GM18868 (cell line): Measurements from ENCODE around the gene KRTAP11-1.
A peak's percentile ranks its signal among the peaks of the same experiment; 100 is the strongest.

Source experiments
- ATAC-seq: cut with Tn5 transposase; IDR thresholded peaks from one replicate; pipeline ENCODE4 v1.9.1; 2021; ENCODE audit warnings: mild to moderate bottlenecking, moderate library complexity; ENCODE audit not compliant: unreplicated experiment

KRTAP11-1 gene

GRCh38 chr21:30881480-30881879, at the start of gene KRTAP11-1:
Gene KRTAP11-1, minus strand, starts transcription at chr21:30881580. Its CDS starts 56 bp downstream, at chr21:30881524.
- ATAC-seq, result no peak

GRCh38 chr21:30924146-30924700, 42.8 kb upstream of the KRTAP11-1 start:
- ATAC-seq, result no peak

GRCh38 chr21:30921129-30921528, 39.7 kb upstream of the KRTAP11-1 start:
- no peak for ATAC-seq

GRCh38 chr21:30917557-30917956, 36.2 kb upstream of the KRTAP11-1 start:
- ATAC-seq, result no peak

- ATAC-seq, result no peak
Observed at GRCh38 chr21:30900881-30901280, 19.5 kb upstream of the KRTAP11-1 start.

GRCh38 chr21:30882866-30883597, 1.7 kb upstream of the KRTAP11-1 start:
- ATAC-seq, result no peak

- no peak for ATAC-seq
Observed at GRCh38 chr21:30880914-30881313, 466 bp downstream of the KRTAP11-1 start.

- ATAC-seq, result no peak
Observed at GRCh38 chr21:30874526-30874925, 6.9 kb downstream of the KRTAP11-1 start.

GRCh38 chr21:30847627-30848500, 33.5 kb downstream of the KRTAP11-1 start:
- ATAC-seq, result no peak

GRCh38 chr21:30842990-30843389, 38.4 kb downstream of the KRTAP11-1 start:
- ATAC-seq, result no peak

GRCh38 chr21:30839304-30839703, 42.1 kb downstream of the KRTAP11-1 start:
- ATAC-seq, result no peak

- no peak for ATAC-seq
Observed at GRCh38 chr21:30838536-30838935, 42.8 kb downstream of the KRTAP11-1 start.

GRCh38 chr21:30831194-30831765, 50.1 kb downstream of the KRTAP11-1 start:
- peak; percentile 54 for ATAC-seq
